ENCODE results near the gene VIM.

Gene VIM
- total RNA-seq = 626 to 3,132 (median 1,588) reads per million in 9 experiments

GRCh38 chr10:17228091-17229015 is at the start of gene VIM:
TSS of gene VIM (plus strand) at chr10:17228241. CDS start at chr10:17229423, 1,182 bp downstream.
- DNase-seq (peak; percentile 80 to 82 (median 81)), ATAC-seq (replicated peaks) (peak; percentile 42)
- Mint-ChIP-seq H3K4me1 (ENCODE audit: low read depth in 2 of 2) (peaks cover 43 to 55% of the 10 kb centered on the region in 2 donors), H3K27me3 (no peaks in the 10 kb centered on the region), H3K27ac (peak within 1 kb of the TSS; percentile 100), H3K4me3 (peak within 1 kb of the TSS; percentile 93 to 94), H3K9me3 (no peaks in the 10 kb centered on the region), H3K36me3 (ENCODE audit: insufficient read depth) (peaks cover 71% of the 10 kb centered on the region)

GRCh38 chr10:17179002-17179401 is 49.0 kb upstream of the VIM start:
- Mint-ChIP-seq H3K27ac (no peak overlapping the region), H3K4me1 (ENCODE audit: low read depth in 2 of 2) (peaks cover 4 to 10% of the 10 kb centered on the region in 2 donors), H3K27me3 (no peaks in the 10 kb centered on the region), H3K36me3 (ENCODE audit: insufficient read depth) (peaks cover 4% of the 10 kb centered on the region), H3K4me3 (no peak overlapping the region), H3K9me3 (no peaks in the 10 kb centered on the region)
- no peak for DNase-seq
- ATAC-seq (replicated peaks) = no peak

- Mint-ChIP-seq H3K4me1 (ENCODE audit: low read depth in 2 of 2) (peaks cover 0 to 2% of the 10 kb centered on the region in 2 donors), H3K36me3 (ENCODE audit: insufficient read depth) (peaks cover 4% of the 10 kb centered on the region), H3K27me3 (no peaks in the 10 kb centered on the region), H3K27ac (no peak overlapping the region), H3K9me3 (no peaks in the 10 kb centered on the region), H3K4me3 (no peak overlapping the region)
- no peak for ATAC-seq (replicated peaks)
- no peak for DNase-seq
Measured at GRCh38 chr10:17181110-17181509, 46.9 kb upstream of the VIM start.

- no peak for DNase-seq
- peaks cover 4% of the 10 kb centered on the region for H3K36me3 Mint-ChIP-seq (ENCODE audit: insufficient read depth)
- no peak for ATAC-seq (replicated peaks)
- no peaks in the 10 kb centered on the region for H3K9me3 Mint-ChIP-seq
- H3K4me1 Mint-ChIP-seq (ENCODE audit: low read depth in 2 of 2) = peaks cover 0 to 2% of the 10 kb centered on the region in 2 donors
- no peaks in the 10 kb centered on the region for H3K27me3 Mint-ChIP-seq
- H3K4me3 Mint-ChIP-seq = no peak overlapping the region
- H3K27ac Mint-ChIP-seq = no peak overlapping the region
Measured at GRCh38 chr10:17181751-17182150, 46.3 kb upstream of the VIM start.

GRCh38 chr10:17183110-17183509 is 44.9 kb upstream of the VIM start:
- peaks cover 0 to 6% of the 10 kb centered on the region in 2 donors for H3K4me1 Mint-ChIP-seq (ENCODE audit: low read depth in 2 of 2)
- no peaks in the 10 kb centered on the region for H3K9me3 Mint-ChIP-seq
- no peaks in the 10 kb centered on the region for H3K27me3 Mint-ChIP-seq
- H3K4me3 Mint-ChIP-seq = no peak overlapping the region
- ATAC-seq (replicated peaks) = no peak
- H3K27ac Mint-ChIP-seq = no peak overlapping the region
- no peaks in the 10 kb centered on the region for H3K36me3 Mint-ChIP-seq (ENCODE audit: insufficient read depth)
- DNase-seq = no peak

- H3K4me1 Mint-ChIP-seq (ENCODE audit: low read depth in 2 of 2) = peaks cover 3 to 10% of the 10 kb centered on the region in 2 donors
- H3K36me3 Mint-ChIP-seq (ENCODE audit: insufficient read depth) = no peaks in the 10 kb centered on the region
Measured at GRCh38 chr10:17185873-17186272, 42.2 kb upstream of the VIM start.

GRCh38 chr10:17188644-17189172 is 39.3 kb upstream of the VIM start:
- ATAC-seq (replicated peaks) = no peak
- no peaks in the 10 kb centered on the region for H3K27me3 Mint-ChIP-seq
- no peaks in the 10 kb centered on the region for H3K36me3 Mint-ChIP-seq (ENCODE audit: insufficient read depth)
- H3K4me1 Mint-ChIP-seq (ENCODE audit: low read depth in 2 of 2) = peaks cover 6 to 18% of the 10 kb centered on the region in 2 donors
- DNase-seq = no peak
- no peaks in the 10 kb centered on the region for H3K9me3 Mint-ChIP-seq
- H3K27ac Mint-ChIP-seq = no peak overlapping the region
- H3K4me3 Mint-ChIP-seq = no peak overlapping the region

More at GRCh38 chr10:17185873-17186272, 42.2 kb upstream of the VIM start:
- no peaks in the 10 kb centered on the region for H3K9me3 Mint-ChIP-seq
- peak overlapping the region in 1 of 2 donors; percentile 71 for H3K27ac Mint-ChIP-seq
- no peak overlapping the region for H3K4me3 Mint-ChIP-seq
- ATAC-seq (replicated peaks) (no peak), DNase-seq (no peak)
- no peaks in the 10 kb centered on the region for H3K27me3 Mint-ChIP-seq

GRCh38 chr10:17190602-17191001 is 37.4 kb upstream of the VIM start:
- Mint-ChIP-seq H3K27me3 (no peaks in the 10 kb centered on the region), H3K9me3 (no peaks in the 10 kb centered on the region), H3K4me1 (ENCODE audit: low read depth in 2 of 2) (peaks cover 8 to 18% of the 10 kb centered on the region in 2 donors)

GRCh38 chr10:17195083-17195482 is 33.0 kb upstream of the VIM start:
- Mint-ChIP-seq H3K4me1 (ENCODE audit: low read depth in 2 of 2) (peaks cover 10 to 23% of the 10 kb centered on the region in 2 donors), H3K27me3 (no peaks in the 10 kb centered on the region), H3K36me3 (ENCODE audit: insufficient read depth) (no peaks in the 10 kb centered on the region), H3K9me3 (no peaks in the 10 kb centered on the region), H3K27ac (no peak overlapping the region), H3K4me3 (no peak overlapping the region)
- ATAC-seq (replicated peaks) = no peak
- DNase-seq = no peak

More at GRCh38 chr10:17190602-17191001, 37.4 kb upstream of the VIM start:
- H3K27ac Mint-ChIP-seq = no peak overlapping the region
- no peak for ATAC-seq (replicated peaks)
- H3K36me3 Mint-ChIP-seq (ENCODE audit: insufficient read depth) = no peaks in the 10 kb centered on the region
- no peak for DNase-seq
- no peak overlapping the region for H3K4me3 Mint-ChIP-seq

- no peak overlapping the region for H3K27ac Mint-ChIP-seq
- DNase-seq (no peak), ATAC-seq (replicated peaks) (no peak)
- peaks cover 4% of the 10 kb centered on the region for H3K36me3 Mint-ChIP-seq (ENCODE audit: insufficient read depth)
- H3K4me1 Mint-ChIP-seq (ENCODE audit: low read depth in 2 of 2) = peaks cover 13 to 26% of the 10 kb centered on the region in 2 donors
- no peak overlapping the region for H3K4me3 Mint-ChIP-seq
- H3K9me3 Mint-ChIP-seq = no peaks in the 10 kb centered on the region
- H3K27me3 Mint-ChIP-seq = no peaks in the 10 kb centered on the region
Measured at GRCh38 chr10:17196045-17196444, 32.0 kb upstream of the VIM start.

- no peak for ATAC-seq (replicated peaks)
- peak overlapping the region in 1 of 2 donors; percentile 32 for H3K27ac Mint-ChIP-seq
Measured at GRCh38 chr10:17196573-17196972, 31.5 kb upstream of the VIM start.

GRCh38 chr10:17199351-17199804 is 28.7 kb upstream of the VIM start:
- no peak for ATAC-seq (replicated peaks)
- peaks cover 11% of the 10 kb centered on the region for H3K36me3 Mint-ChIP-seq (ENCODE audit: insufficient read depth)
- no peak for DNase-seq
- H3K9me3 Mint-ChIP-seq = no peaks in the 10 kb centered on the region
- peak overlapping the region; percentile 1 to 100 for H3K27ac Mint-ChIP-seq
- no peaks in the 10 kb centered on the region for H3K27me3 Mint-ChIP-seq
- peak overlapping the region in 1 of 2 donors; percentile 9 for H3K4me3 Mint-ChIP-seq
- H3K4me1 Mint-ChIP-seq (ENCODE audit: low read depth in 2 of 2) = peaks cover 18 to 19% of the 10 kb centered on the region in 2 donors

More at GRCh38 chr10:17196573-17196972, 31.5 kb upstream of the VIM start:
- H3K27me3 Mint-ChIP-seq = no peaks in the 10 kb centered on the region
- DNase-seq = no peak
- H3K36me3 Mint-ChIP-seq (ENCODE audit: insufficient read depth) = peaks cover 9% of the 10 kb centered on the region
- H3K4me1 Mint-ChIP-seq (ENCODE audit: low read depth in 2 of 2) = peaks cover 18 to 22% of the 10 kb centered on the region in 2 donors
- no peak overlapping the region for H3K4me3 Mint-ChIP-seq
- H3K9me3 Mint-ChIP-seq = no peaks in the 10 kb centered on the region

GRCh38 chr10:17200001-17200911 is 27.8 kb upstream of the VIM start:
- Mint-ChIP-seq H3K9me3 (no peaks in the 10 kb centered on the region), H3K4me1 (ENCODE audit: low read depth in 2 of 2) (peaks cover 18 to 21% of the 10 kb centered on the region in 2 donors), H3K27ac (peak overlapping the region; percentile 99 to 100), H3K36me3 (ENCODE audit: insufficient read depth) (peaks cover 11% of the 10 kb centered on the region), H3K4me3 (peak overlapping the region; percentile 97 to 98), H3K27me3 (no peaks in the 10 kb centered on the region)
- ATAC-seq (replicated peaks) (no peak), DNase-seq (no peak)

Data from effector memory CD8-positive, alpha-beta T cell (primary cell).